ENCODE results near the gene BEND3. TPM values are rescaled to one million over a fixed set of nuclear protein-coding genes. Genes with fewer than 3 reads are reported as not detected.

Gene BEND3
- total RNA-seq, 1 experiment from 2014 or later: 70.2 TPM

DNA sequence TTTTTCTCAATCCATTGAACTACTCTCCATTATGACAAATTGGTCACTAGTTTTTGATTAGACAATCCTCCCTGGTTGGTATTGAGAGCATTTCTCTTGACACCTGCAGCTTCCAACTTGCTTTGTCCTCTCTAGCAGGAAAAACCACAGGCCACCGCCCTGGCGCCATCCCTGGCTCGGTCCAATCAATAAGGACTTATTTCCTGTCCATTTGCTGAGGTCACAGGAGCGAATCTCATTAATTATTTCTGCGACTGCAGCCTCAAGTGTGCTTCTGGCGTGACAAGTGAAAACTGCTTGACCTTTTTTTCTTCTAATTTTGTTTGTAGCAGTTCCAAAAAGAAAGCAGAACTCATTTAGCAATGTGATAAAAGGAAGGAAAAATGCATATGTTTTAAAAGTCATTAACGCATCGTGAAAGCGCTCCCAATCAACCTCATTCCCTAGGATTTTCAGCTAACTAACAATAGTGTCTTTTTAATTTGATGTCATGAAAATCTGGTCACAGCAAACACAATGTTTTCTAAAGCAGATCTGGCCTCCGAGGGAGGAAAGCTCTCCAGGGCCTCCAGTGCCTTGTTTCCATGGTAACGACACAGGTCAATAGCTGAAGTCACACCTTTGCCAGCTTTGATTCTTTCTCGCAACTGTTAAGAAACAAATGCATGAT is 39.0 kb upstream of the BEND3 start:
- Mint-ChIP-seq H3K27ac (peak overlapping the region; percentile 33 to 78 (median 66); a peak in 5 of 7 replicates), H3K36me3 (ENCODE audit: insufficient read depth in 1 of 3, low read depth in 3 of 3) (no peaks in the 10 kb centered on the region; a peak in 1 of 7 replicates), H3K9me3 (no peaks in the 10 kb centered on the region; a peak in 1 of 5 replicates), H3K4me1 (peaks cover 23 to 29% of the 10 kb centered on the region in 2 experiments), H3K4me3 (no peak overlapping the region), H3K27me3 (ENCODE audit: low read depth) (no peaks in the 10 kb centered on the region)
- peak overlapping the region; percentile 46 for H3T11ph ChIP-seq (ENCODE audit: low read length)
- no peak overlapping the region for H3K27ac ChIP-seq (ENCODE audit: insufficient read length, low read depth, low read length)
- no peak overlapping the region for H3K4me2 ChIP-seq (ENCODE audit: insufficient read depth, insufficient read length, low read length)
- H3K14ac ChIP-seq (ENCODE audit: insufficient read depth, low read length): peak overlapping the region; percentile 11; the same call in 1 of the 2 replicates
- H3K79me2 ChIP-seq (ENCODE audit: insufficient read depth, low read length): no peaks in the 10 kb centered on the region
- peak overlapping the region; percentile 65 for H2BK120ac ChIP-seq (ENCODE audit: low read depth, low read length, poor library complexity, severe bottlenecking)
- H2AFZ ChIP-seq (ENCODE audit: low read length): no peak overlapping the region
- H3K9ac ChIP-seq (ENCODE audit: extremely low read depth, insufficient read length, low read length): no peak overlapping the region
- no peak overlapping the region for H4K5ac ChIP-seq (ENCODE audit: insufficient read length, low read depth, low read length)
- H3K56ac ChIP-seq (ENCODE audit: insufficient read length, low read depth, low read length): no peak overlapping the region
- no peak overlapping the region for H4K91ac ChIP-seq (ENCODE audit: insufficient read length, low read depth, low read length)
- no peak overlapping the region for H2BK5ac ChIP-seq (ENCODE audit: insufficient read length, low read length)
- H3K4ac ChIP-seq (ENCODE audit: low read depth, low read length): no peak overlapping the region; the same call in 1 of the 2 replicates
- H4K8ac ChIP-seq (replicated peaks; ENCODE audit: insufficient read length, low read depth, low read length): no peak overlapping the region
- H3K9me3 ChIP-seq (ENCODE audit: control insufficient read depth, low read depth, low read length): no peaks in the 10 kb centered on the region
- peak; percentile 62 for DNase-seq
- TF ChIP-seq, protein P1, sequence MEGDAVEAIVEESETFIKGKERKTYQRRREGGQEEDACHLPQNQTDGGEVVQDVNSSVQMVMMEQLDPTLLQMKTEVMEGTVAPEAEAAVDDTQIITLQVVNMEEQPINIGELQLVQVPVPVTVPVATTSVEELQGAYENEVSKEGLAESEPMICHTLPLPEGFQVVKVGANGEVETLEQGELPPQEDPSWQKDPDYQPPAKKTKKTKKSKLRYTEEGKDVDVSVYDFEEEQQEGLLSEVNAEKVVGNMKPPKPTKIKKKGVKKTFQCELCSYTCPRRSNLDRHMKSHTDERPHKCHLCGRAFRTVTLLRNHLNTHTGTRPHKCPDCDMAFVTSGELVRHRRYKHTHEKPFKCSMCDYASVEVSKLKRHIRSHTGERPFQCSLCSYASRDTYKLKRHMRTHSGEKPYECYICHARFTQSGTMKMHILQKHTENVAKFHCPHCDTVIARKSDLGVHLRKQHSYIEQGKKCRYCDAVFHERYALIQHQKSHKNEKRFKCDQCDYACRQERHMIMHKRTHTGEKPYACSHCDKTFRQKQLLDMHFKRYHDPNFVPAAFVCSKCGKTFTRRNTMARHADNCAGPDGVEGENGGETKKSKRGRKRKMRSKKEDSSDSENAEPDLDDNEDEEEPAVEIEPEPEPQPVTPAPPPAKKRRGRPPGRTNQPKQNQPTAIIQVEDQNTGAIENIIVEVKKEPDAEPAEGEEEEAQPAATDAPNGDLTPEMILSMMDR (conservative IDR thresholded peaks at IDR 0.05): no peak
- H3K79me1 ChIP-seq (ENCODE audit: insufficient read depth, low read depth, low read length, poor library complexity, severe bottlenecking): no peaks in the 10 kb centered on the region
- no peaks in the 10 kb centered on the region for H3K27me3 ChIP-seq (ENCODE audit: insufficient read depth, low read length)
- no peak overlapping the region for H2BK20ac ChIP-seq (ENCODE audit: low read depth, low read length, poor library complexity, severe bottlenecking)
- no peaks in the 10 kb centered on the region for H3K23me2 ChIP-seq (ENCODE audit: insufficient read length, low read depth, low read length, poor library complexity, severe bottlenecking)
- no peak overlapping the region for H2BK15ac ChIP-seq (ENCODE audit: low read depth, low read length)
- H2AK5ac ChIP-seq (ENCODE audit: insufficient read length, low read length): no peak overlapping the region
- no peaks in the 10 kb centered on the region for H4K20me1 ChIP-seq (ENCODE audit: control insufficient read depth, insufficient read depth, insufficient read length)
- no CpG with 5 or more reads among the region's 12 CpGs for WGBS (ENCODE audit: extremely low coverage, insufficient read length, low lambda C conversion rate)
- no peaks in the 10 kb centered on the region; the same call in 1 of the 2 replicates for H3K4me1 ChIP-seq (ENCODE audit: insufficient read depth, low read length)
- H3K23ac ChIP-seq (ENCODE audit: insufficient read length, low read depth, low read length): no peak overlapping the region
- peak overlapping the region; percentile 47 for H3K18ac ChIP-seq (ENCODE audit: insufficient read length, low read depth, low read length)
- no peak overlapping the region for H2BK12ac ChIP-seq (ENCODE audit: insufficient read length, low read depth, low read length)

Data from H9 (cell line).